NCI-H526 (cell line): ENCODE measurements around the gene LDLR.
"Not testable (repeated sequence)": the region's sequence is repeated elsewhere in the genome, so short reads cannot be mapped to it uniquely, and the experiment has no call there.

Experiments used
- DNase-seq, 2 experiments: peaks; one replicate each; lab custom pipeline; 2025; lab: John Stamatoyannopoulos, UW

Gene LDLR

DNA sequence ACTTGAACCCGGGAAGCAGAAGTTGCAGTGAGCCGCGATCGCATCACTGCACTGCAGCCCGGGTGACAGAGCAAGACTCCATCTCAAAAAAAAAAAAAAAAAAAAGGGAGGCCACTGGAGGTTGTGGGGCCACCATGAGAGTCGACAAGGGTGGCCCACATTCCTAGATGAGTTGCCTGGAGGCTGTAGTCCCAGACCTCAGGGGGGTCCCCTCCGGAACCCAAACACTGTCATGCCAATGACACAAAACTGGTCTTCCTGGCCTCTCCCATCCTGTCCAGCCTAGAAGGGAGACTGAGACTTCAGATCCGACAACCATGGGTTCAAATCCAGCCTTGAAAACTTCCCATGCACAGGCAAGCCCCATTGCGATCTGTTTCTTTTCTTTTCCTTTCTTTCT is 51.6 kb downstream of the LDLR start:
- DNase-seq = no peak

DNA sequence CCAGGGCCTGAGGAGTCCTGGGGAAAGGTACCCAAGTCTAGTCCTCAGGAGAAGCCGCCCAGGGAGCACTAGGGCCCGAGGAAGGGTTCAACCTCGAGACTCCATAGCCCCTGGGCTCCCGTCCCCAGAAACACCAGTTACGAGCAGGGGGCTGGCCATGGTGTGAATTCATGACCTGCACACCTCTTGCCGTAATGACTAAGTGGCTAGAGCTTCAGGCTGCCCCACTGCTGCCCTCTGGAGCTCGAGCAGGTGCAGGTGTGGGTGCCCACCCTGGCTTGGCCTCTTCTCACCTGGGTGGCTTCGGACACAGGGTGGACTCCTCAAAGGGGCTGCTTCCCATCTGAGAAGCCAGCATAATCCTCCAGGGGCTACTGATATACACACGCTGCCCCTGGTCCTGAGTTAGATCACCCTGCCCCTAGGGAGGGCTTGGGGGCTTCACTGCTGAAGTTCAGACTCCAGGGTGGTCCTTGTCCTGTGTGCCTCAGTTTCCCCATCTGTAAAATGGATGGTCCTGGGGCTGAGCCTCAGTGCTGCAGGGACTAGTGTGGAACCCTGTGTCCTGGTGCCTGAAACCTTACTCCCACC is 52.8 kb downstream of the LDLR start:
- no peak for DNase-seq

DNA sequence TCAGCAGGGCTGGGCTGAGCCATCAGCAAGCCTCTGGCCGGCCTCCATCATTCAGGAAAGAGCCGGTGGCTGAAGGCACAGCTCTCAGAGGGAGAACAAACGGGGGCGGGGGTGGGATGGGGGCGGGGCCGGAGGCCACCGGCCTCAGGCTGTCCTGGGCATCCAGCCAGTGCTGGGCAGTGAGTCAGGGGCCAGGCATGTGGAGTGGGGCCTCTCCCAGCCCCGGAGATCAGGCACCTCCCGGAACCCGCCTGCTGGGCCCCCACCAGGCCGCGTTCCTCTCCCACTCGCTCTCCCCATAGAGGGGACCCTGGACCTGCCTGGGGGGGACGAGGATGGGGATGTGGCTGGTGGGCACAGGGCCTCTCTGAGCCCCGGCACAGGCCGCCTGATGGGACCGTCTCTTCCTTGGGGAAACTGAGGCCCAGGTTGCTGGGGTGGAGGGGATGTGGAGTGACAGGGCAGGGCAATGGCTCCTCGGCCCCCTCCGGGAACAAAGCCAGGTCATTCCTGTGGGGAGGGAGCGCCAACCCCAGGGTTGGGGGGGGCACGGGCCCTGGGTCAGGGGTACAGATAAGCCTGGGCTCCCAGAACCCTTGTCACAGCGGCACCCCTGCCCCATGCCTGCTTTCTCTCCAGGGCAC is 53.4 kb downstream of the LDLR start:
- DNase-seq = no peak

DNA sequence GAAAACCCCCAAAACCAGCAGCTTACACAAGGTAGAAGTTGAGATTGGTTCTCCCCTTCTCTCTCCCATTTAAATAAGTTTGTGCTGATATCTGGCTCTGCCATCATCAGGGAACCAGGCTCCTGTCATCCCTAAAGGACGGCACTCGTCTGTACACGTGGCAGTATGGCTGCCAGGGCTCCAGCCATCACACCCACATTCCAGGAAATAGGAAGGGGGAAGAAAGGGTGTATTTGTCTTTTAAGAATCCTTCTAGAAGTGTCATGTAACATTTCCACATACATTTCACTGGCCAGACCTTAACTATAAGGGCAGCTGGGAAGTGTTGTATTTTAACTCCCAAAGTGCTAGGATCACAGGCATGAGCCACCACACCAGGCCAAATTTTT is 56.3 kb downstream of the LDLR start:
- DNase-seq = no peak

DNA sequence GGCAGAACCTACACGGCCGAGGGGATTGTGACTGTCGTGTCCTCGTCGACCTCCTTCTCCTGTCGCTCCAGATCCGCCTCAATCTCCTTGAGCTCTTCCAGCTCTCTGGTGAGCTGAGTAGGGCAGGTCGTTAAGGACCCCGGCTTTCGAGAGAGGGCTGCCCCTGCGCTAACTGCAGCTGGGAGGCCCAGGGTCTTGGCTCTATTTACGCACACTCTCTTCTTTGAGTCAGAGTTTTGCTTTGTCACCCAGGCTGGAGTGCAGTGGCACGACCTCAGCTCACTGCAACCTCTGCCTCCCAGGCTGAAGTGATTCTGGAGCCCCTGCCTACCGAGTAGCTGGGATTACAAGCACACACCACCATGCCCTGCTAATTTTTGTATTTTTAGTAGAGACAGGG is 58.7 kb downstream of the LDLR start:
- DNase-seq = no peak

DNA sequence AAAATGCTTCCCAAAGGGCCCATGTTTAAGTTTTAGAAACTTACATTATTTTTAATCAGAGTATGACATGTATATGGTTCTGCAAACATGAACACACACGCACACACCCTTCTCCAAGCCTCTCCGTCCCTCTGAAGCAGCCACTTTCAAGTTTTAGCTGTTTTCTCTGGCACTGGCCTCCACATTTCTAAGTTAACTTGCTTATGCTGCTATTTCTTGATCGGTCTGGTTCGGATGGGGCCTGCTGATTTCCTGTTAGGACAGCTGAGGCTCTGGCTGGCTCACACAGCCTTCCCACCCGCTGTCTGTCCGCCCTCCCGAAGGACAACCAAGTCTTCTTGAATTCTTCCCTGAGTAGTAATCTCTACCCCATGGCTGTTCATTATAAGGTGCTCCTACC is 61.9 kb downstream of the LDLR start:
- no peak for DNase-seq

DNA sequence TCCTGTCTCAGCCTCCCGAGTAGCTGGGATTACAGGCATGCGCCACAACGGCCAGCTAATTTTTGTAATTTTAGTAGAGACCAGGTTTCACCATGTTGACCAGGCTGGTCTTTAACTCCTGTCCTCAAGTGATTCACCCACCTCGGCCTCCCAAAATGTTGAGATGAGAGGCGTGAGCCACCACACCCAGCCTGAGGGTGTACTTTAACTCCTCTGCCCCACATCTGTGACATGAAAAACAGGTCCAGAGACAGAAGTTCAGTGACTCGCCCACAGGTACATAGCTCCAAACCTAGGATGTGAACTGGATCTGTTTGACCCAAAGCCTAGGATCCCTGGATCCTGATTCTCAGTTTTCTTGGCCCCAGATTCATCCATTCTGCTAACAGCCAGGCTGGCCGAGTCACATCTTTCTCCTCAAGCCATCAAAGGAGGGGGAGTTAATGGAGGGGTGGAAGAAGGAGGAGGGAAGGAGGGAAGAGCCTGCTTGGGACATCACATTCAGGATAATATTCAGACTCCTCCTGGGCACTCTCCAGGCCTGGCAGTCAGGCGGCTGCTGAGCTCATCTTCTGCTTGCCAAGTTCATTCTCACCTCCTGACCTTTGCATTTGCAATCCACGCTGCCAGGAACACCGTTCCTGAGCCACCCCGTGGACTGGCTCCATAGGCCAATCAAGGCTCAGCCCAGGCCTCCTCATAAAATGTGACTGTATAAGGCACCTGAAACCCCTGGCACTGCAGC is 63.2 kb downstream of the LDLR start:
- no peak for DNase-seq

DNA sequence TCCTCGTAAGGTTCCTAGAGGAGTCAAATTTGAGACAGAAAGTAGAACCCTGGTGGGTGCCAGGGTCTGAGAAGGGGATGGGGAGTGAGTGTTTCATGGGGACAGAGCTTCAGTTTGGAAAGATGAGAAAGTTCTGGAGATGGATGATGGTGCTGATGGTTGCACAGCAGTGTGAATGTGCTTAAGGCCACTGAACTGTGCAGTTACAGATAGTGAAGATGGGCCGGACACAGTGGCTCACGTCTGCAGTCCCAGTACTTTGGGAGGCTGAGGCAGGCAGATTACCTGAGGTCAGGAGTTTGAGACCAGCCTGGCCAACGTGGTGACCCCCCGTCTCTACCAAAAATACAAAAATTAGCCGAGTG is 65.4 kb downstream of the LDLR start:
- DNase-seq = no peak

DNA sequence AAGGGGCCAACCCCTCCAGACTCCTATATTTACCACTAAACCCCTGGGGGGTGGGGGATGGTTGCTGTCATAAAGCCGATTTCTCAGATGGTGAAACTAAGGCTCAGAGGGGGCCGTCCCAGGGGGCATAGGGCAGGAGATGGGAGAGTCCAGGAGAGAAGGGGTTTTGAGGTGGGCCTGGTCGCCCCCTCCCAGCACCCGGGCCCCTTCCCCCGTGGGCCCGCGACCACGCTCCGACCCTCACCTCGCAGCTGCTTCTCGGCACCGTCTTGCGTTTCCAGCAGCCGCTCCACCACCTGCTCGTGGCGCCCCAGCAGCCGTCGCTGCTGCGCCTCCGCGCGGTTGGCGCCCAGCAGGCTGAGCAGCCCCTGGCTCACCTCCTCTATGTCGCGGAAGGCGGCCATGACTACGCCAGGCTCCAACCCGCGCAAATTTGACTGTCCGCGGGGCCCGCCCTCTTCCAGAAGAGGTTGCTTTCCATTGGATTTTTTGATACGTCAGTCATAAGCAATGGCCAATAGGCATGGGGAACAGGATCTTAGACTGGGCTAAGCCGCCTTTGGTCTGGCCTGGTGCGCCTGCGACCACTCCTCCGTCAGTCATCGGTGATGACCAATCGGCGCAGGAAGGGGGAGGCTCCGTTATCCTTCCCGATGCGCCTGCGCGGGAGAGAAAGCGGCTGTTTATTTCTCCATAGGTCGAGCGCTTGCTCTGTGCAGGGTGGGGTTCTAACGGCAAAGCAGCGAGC is 66.3 kb downstream of the LDLR start, which contains the start of gene SPC24:
TSS of gene SPC24 (minus strand) at position 410 of the 748 bp plus-strand sequence. CDS start at position 404, 6 bp downstream.
- DNase-seq = peak; percentile 94 to 96

DNA sequence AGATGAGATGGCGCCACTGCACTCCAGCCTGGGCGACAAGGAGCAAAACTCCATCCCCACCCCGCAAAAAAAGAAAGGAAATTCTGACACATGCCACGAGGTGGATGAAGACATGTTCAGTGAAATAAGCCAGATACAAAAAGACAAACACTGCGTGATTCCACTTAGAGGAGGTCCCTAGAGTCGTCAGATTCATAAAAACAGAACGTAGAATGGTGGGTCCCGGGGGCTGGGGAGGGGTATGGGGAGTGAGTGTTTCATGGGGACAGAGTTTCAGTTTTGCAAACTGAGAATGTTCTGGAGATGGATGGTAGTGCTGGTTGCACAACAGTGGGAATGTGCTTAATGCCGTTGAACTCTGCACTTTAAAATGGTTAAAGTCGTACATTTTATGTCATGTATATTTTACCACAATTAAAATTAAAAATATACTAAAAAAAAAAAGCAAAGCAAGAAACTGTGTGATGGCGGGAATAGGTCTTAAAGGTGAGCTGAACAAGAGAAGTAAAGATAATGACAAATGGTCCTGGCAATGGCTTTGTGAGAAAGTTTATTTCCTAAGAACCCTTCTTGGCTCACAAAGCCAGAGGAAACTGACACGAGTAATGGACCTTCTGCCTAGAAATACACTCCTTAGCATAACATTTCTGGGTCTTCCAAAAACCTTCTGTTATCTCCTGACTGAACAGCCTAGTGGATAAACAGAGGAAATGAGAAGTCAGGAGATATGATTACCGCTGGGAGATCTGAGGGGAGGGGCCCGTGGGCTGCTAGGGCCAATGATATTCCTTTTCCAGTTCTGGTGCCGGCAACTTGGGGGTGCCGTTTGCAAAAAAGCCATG is 70.6 kb downstream of the LDLR start:
- no peak for DNase-seq

DNA sequence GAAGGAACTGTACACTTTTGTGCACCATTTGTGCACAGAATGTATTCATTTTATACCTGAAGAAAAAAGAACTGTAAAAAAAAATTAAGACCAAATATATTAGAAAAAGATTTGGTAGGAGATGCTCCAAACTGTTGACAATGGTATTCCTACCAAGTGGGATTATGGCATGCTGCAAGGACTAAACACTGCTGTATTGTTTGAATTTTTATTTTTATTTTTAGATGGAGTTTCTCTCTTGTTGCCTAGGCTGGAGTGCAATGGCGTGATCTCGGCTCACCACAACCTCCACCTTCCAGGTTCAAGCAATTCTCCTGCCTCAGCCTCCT is 71.1 kb downstream of the LDLR start:
- DNase-seq = not testable (repeated sequence)

DNA sequence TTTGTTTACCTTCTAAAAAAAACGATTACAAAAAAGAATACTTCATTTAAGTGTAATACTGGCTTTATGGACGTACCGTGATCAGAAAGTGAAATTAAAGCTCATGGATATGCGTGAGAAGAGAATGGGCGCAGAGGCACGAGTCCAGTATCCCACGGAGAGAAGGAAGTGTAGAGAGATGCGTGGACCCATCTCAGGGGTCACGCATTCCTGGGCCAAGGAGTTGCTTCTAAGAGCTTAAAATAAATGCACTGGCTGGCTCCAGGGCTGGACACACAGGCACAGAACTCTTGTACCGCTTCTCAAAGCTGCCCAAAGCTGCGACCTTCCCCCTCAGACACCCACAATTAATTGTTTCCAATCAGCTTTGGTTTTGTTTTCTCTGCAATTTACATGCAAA is 75.0 kb downstream of the LDLR start:
- DNase-seq = no peak

DNA sequence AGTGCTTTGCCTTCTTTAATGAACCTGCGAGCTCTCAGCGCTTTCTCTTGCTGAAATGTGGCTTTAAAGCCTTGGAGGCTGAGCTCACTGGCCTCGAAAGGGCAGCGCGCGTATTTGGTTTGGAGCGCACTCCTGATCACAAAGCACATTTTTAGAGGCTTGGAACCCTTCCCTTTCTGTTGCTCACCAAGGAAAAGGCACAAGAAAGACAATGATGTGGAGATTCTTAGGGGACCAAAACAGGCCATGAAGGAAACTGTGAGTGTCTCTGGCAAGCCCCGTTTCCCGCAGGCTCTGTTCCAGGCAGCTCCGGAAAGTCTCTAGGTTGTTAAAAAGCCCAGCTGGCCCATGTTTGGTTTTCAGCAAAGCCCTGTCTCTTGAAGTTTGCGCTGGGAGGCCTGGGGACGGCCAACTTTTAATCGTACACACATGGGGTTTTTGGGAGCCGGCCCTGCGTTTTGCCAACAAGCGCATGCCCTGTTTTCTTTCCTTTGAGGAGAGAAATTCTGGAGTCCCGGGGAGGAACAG is 75.7 kb downstream of the LDLR start:
- DNase-seq = no peak

DNA sequence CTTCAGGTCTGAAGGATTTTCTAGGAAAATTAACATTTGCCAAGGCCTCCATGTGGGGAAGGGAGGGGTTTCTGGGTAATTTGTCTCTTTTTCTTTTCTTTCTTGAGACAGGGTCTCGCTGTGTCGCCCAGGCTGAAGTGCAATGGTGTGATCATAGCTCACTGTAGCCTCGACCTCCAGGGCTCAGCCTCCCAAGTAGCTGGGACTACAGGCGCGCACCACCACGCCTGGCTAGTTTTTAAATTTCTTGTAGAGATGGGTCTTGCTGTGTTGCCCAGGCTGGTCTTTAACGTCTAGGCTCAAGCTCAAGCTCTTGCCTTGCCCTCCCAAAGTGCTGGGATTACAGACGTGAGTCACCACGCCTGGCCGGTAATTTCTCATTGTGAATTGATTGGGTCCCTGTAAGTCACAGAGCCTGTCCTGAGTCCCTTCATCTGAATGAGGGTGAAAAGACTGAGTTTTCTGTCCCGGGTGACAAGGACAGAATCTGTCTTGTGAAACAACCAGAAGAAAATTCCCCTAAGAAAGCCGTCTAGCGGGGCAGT is 76.3 kb downstream of the LDLR start:
- DNase-seq = no peak

DNA sequence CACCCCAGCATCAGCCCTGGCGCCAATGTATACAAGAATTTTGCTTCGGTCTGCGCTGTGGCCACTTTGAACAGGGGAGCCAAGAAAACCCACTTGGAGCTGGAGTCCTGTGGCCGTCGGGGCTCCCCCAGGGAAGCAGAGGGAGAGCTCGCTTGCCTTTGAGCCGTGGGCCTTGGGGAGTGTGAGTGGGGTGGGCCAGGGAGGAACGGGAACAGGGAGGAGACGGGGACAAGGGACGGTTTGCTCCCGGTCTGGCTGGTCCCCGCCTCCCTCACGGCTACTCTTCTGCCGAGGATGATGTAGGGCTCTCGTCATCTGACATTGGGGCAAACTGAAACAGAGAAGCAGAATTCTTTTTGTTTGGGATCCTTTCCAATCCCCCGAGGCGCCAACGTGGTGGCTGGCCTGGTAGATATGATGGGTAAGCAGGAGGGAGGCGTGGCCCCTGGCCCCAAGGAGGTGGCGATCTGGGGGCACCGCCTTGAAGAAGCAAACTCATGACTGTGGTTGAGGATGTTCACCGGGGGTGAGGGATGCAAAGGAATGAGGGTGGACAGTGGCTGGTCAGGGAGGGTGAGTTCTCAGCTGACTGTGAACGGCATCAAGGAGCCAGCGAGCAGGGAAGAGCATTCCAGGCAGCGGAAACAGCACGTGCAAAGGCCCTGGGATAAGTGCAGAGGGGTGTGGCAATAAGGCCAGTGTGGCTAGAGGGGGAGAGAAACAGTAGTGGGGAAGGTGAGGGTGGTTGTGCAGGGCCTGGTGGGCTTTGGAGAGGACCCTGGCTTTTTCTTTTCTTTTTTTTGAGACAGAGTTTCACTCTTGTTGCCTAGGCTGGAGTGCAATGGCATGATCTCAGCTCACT is 77.2 kb downstream of the LDLR start:
- DNase-seq = no peak

DNA sequence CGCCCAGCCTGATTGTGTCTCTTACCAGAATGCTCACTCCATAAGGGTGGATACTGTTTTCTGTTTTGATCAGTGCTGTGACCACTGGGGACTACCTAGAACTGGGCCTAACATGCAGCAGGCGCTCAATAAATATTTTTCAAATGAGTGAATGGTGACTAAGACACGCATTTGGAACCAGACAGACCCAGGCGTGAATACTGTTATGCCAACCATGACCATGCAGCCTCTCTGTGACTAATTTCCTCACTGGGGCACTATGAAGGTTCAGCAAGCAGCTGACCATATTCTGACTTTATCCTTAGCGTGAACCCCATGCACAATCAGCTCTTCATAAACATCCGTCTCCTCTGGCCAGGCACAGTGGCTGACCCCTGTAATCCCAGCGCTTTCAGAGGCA is 79.3 kb downstream of the LDLR start:
- DNase-seq = no peak

DNA sequence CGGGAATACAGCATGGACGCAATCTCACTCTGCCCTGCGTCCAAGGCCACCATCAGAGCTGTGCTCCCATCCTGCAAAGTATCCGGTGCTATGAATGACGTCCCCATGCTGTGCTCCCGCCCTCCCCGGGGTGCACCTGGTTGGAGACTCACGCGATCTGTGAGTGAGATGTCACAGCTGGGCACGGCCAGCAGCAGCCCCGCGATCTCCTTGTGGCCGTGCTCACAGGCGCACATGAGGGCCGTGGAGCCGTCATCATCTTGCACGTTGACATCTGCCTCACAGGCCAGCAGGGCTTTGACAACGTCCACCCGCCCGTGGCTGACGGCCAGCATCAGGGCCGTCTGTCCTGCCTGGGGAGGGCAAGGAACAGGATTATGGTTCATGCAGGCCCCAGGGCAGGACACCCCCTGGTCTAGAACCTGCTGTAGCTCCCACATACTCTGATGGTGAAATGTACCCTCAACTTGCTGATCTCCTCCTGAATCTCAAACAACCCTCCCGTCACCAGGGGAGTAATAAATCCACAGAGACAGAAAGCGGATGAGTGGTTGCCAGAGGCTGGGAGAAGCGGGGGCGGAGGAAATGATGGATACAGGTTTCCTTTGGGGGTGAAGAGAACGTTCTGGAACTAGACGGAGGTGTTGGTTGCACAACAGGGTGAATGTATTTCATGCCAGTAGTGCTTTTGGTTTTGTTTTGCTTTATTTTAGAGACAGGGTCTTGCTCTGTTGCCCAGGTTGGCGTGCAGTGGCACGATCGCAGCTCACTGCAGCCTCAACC is 80.8 kb downstream of the LDLR start:
- no peak for DNase-seq

DNA sequence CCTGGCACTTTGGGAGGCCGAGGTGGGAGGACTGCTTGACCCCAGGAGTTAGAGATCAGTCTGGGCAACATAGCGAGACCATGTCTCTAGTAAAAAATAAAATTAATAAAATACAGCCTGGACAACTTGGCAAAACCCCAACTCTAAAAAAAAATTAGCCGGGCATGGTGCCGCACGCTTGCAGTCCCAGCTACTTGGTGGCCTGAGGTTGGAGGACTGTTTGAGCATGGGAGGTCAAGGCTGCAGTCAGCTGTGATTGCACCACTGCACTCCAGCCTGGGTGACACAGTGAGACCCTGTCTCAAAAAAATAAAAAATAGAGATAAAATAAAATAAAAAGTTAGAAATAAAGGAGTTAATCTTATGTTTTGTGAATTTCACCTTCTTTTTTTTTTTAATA is 81.9 kb downstream of the LDLR start:
- no peak for DNase-seq

DNA sequence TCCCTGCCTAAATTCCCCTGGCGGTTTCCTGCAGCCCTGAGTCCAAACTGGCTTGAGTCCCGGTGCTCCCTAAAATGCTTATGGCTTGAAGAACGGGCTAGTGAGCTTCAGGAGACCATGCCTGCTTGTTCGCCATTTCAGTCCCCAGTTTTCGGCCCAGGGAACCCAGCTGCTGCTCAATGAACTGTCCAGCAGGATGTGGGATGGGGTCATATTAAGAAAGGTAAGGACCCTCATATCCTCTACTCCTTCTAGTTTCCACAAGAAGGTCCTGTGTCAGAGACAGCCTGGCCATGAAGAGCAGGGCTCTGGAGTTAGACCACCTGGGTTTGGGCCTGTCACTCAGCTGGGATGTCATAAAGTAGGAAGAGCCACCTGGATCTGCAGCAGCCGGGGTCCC is 83.3 kb downstream of the LDLR start:
- no peak for DNase-seq
